Amniotic stem cell (primary cell): ENCODE measurements around the gene ESRRG.
"Not testable (repeated sequence)": the region's sequence is repeated elsewhere in the genome, so short reads cannot be mapped to it uniquely, and the experiment has no call there.

ENCODE experiments used
- DNase-seq: peaks from one replicate; lab custom pipeline; 2025; lab: John Stamatoyannopoulos, UW

The ESRRG gene

DNA sequence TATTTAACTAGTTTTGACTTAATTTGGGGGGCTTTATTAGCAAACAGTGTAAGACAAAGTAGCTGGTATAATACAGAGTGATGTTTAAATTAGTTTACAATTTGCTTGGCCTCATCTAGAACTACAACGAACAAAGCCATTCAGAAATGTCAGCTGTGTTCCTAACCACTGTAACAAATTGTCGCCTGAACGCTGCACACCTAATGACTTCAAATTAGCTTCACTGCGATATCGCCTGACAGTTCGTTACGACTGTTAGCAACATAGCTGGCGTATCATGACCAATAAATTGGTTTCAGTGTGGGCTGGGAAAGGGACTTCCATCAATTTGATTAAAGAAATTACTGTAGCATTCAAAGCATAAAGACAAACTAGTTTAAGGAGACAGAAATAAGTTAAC, 160.1 kb downstream of the ESRRG start:
- no peak for DNase-seq

- DNase-seq, result no peak
Measured at GRCh38 chr1:216562383-216562782, 160.8 kb downstream of the ESRRG start.

GRCh38 chr1:216560527-216560926, 162.7 kb downstream of the ESRRG start:
- no peak for DNase-seq

DNA sequence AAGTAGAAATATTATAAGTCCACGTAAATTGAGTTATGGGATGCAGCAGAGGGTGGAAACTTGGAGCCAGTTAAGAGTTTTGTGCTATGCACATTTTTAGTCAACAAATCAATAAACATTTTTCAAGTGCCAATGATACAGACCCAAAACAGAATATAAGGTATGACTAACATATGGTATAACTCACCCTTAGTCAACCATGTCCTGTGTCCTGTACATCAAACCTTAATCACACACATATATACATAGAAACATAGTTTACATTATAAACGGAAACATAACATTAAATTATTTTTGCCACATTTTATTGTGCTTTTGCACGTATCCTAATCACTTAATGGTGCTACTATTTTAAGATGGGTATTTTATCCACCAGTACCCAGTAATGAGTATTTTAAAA, 163.9 kb downstream of the ESRRG start:
- DNase-seq, result no peak

- no peak for DNase-seq
Measured at GRCh38 chr1:216555653-216556052, 167.6 kb downstream of the ESRRG start.

DNA sequence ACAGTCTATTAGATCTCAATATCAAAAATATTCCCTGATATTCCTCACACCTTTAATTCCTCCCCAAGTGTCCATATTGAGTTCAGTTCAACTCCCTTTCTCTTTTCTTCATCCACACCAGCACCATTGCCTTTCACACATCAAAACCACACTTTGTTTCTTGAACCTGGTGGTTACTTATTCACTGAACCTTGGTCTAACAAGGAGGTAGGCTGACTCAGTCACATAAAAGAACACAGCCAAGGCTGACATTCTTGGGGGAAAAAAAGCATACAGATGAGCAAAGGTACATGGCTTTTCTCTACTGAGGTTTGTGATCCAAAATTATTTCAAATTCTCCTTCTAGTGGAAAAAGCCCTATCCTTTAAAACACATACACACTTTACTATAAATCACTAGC, 168.3 kb downstream of the ESRRG start:
- DNase-seq, result no peak

DNA sequence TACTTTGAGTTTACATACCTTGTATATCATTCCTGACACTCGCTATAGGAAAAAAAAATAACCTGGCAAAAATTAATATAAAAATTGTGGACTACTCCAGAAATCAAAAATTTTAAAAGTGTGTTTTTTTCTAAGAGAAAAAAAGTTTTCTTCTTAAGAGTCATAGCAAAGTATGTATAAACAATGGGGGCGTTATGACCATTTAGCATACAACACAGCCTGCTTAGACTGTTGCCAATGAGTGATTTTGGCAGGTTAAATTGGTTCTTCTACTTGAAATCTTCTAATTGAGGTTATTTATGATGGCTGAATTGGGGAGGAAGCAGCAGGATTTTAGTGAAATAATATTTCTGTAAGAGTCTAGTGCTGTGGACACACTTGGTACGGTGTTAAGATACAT, 169.5 kb downstream of the ESRRG start:
- no peak for DNase-seq

GRCh38 chr1:216553040-216553439, 170.2 kb downstream of the ESRRG start:
- DNase-seq, result no peak

DNA sequence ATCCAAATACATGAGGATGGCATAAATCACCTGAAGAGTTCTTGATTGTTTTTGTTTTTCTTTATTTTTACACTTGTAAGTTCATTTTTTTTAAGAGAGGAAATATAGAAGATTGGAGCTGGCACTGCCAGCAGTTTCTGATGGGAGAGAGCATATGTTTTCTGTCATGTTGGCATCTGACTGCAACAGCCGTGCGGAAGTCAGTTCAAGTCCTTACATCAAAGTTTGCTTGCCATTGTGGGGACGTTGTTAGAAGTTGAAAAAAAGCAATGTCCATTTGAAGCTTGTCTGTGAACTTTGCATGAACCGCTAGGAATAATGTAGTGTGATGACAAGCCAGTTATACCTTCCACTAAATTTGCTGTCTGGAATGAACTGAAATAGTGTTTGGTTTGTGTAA, 173.4 kb downstream of the ESRRG start:
- no peak for DNase-seq

DNA sequence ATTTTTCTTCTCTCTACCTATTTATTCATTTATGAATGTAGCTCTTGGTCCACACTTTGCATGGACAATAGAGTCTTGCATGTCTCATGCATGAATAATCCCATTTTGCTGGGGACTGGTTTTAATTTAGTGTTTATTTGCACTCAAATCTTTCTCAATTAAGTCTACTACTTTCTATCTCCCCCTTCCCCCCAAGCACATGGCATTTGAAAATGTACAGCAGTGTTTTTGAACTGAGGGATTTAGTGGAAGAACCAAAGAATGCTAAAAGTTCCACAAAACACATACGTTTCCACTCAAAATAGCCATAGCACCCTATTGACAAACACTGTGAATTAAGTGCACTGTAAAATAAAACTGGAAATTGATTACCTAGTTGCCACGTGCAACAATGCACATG, 180.5 kb downstream of the ESRRG start:
- DNase-seq, result no peak

GRCh38 chr1:216542263-216542662, 181.0 kb downstream of the ESRRG start:
- DNase-seq, result no peak

GRCh38 chr1:216535751-216536150, 187.5 kb downstream of the ESRRG start:
- DNase-seq, result no peak

DNA sequence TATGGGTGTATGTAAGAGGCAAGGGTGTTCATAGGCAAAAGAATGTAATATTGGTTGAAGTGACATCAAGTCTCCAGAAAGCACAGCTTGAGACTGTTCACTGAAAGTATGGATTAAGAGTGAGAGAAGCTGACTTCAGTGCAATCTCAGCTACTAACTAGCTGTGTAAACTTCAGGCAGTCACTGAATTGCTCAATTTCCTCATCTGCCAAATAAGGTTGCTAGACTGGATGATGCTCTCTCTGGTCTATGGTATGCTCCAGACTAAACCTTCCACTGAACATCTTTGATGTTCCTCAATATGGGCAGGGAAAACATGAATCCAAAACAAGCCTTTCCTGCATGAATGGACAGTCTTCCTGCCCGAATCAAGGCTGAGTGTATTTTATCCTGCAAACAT, 188.2 kb downstream of the ESRRG start:
- DNase-seq, result no peak

DNA sequence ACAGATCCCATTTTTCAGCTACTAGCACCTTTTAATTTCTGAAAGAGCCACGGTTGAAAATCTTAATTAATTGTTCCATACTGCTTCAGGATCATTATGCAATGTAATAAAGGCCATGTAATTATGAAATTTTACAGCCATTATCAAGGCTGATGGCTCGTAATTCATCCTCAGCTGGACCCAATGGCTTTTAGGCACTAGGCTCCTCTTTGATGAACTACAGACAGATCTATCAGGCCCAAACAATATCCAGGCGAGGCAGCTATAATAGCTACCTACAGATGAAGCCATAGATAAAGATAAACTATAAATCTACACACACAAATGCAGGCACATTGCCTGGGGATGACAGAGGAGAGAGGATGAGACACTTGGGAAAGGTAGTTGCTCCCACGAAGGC, 189.5 kb downstream of the ESRRG start:
- no peak for DNase-seq

- no peak for DNase-seq
Measured at GRCh38 chr1:216532251-216532798, 190.9 kb downstream of the ESRRG start.

DNA sequence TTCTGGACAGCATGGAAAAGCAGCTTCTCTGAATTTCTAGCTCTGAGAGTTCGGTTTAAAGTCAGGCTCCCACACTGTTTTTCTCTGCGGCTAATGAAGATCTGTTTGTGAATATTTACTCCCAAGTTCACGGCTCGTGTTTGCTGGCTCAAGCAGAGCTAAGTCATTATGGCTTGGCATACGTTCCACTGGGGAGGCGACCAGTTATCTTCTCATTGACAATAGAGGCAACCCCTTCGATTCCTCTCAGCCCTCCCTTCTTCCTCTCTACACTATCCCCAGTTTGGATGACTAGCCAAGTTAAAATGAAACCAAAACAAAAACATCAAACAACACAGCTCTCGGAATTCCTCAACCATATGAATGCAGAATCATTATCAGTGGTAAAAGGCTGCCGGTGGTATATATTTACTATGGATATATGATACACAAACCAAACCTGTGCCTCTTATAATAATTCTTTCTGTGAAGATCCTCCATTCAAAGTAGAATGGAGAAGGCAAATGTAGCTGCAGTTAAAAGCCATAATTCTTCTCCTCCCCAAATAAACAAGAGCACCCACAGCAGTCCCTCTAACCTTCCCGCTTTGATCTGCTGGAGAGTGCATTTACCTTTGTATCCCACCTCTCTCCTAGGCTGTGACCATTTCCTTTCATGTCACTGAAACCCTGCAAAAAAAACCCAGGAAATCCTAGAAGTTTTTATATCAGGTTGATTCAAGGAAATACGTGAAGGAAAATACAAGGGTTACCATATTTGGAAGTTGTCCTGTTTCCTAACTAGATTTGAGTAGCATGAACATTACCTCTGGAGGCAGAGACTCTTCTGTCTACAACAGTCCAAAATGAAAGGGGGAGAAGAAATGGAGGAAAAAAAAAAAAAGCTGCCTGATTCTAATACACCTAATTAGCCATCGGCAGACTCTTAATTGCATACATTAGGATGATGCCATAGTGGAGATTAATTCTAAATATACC, 191.7 kb downstream of the ESRRG start:
- DNase-seq, result no peak

GRCh38 chr1:216529851-216530250, 193.4 kb downstream of the ESRRG start:
- not testable (repeated sequence) for DNase-seq

- no peak for DNase-seq
Measured at GRCh38 chr1:216528816-216529215, 194.4 kb downstream of the ESRRG start.

DNA sequence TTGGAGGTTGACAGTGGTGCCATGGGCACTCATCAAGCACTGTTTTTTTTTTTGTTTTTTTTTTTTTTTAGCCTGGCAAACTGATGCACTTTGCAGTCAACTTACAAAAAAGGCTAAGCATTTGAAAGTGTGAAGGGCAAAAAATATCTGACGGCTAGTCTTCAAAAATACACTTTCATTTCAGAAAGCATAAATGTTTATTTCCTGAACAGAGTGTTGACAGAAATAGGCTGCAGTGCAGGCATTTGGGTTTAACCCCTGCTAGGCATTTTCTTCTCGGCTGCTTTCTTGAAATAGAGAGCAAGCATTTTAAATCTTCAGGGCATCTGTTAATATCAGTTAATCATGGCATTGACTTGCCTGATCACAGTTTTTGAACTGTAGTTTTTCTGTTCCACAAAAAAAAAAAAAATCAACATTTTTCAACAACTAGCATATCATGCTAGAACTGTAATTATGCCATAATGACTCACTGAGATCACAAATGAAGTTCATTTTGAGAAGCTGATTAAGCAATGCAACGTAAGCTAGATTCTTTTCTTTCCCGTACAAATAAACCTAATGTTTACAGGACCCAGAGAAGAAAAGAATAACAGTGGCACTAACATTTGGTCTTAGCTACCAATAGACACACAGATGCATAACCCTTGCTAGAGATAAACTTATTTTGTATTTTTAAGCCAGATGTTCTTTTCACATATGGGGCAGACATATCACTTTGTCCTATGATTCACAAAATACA, 199.6 kb downstream of the ESRRG start:
- DNase-seq, result peak; percentile 4

DNA sequence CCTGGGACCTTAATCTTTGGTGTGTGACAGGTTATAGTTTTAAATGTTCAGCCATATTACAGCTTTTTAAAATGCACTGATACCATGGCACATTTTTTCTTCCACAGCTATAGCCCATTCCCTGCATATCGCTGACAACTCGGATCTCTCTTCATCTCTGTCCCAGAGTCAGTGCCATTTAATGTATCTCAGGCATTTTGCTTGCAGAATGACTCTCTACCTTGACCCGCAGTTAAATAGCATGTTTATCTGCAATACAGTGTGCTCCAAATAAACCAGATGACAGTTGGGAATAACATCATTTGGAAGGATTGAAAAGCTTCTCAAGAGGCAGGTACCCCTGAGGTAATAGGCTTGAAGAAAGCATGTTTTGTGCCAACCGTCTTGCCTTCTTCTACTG, 200.2 kb downstream of the ESRRG start:
- no peak for DNase-seq

GRCh38 chr1:216521477-216521876, 201.8 kb downstream of the ESRRG start:
- DNase-seq, result no peak

GRCh38 chr1:216518844-216519627, 204.2 kb downstream of the ESRRG start:
- no peak for DNase-seq
